OCI-LY3 (cell line): ENCODE measurements around the gene SLX9.

Source experiments
- H2AFZ ChIP-seq: fragments of 200-600, 300-600 bp; shearing (Covaris generic); 2 replicates; pipeline ENCODE4 v1.6.0; 2014; ENCODE audit warnings: antibody characterized with exemption, low read depth, low read length
- H3K27ac ChIP-seq: fragments of 200-600, 300-600 bp; sonication (generic); 2 replicates; pipeline ENCODE4 v1.5.1; 2014; ENCODE audit warnings: mild to moderate bottlenecking, low read length, moderate library complexity, mixed read lengths
- H3K27me3 ChIP-seq: fragments of 200-600, 300-600 bp; sonication (generic); 2 replicates; pipeline ENCODE4 v1.6.1; 2014; ENCODE audit warnings: low read depth, low read length, mixed read lengths
- H3K36me3 ChIP-seq: fragments of 200-600, 300-600 bp; sonication (generic); replicated peaks from 2 replicates; pipeline ENCODE3; 2014; ENCODE audit warnings: low read depth, low read length, mixed read lengths
- H3K4me1 ChIP-seq: fragments of 300-600, 200-600 bp; sonication (generic); 2 replicates; pipeline ENCODE4 v1.6.1; 2014; ENCODE audit warnings: low read length, mixed read lengths
- H3K4me2 ChIP-seq: fragments of 200-600, 300-600 bp; sonication (generic); 2 replicates; pipeline ENCODE4 v1.6.1; 2014; ENCODE audit warnings: low read length, mixed read lengths
- H3K4me3 ChIP-seq: fragments of 300-600, 200-600 bp; sonication (generic); 2 replicates; pipeline ENCODE4 v1.5.1; 2014; ENCODE audit warnings: antibody characterized with exemption, mild to moderate bottlenecking, low read length, moderate library complexity
- H3K79me2 ChIP-seq: fragments of 300-600, 200-600 bp; shearing (Covaris generic); 2 replicates; pipeline ENCODE4 v1.6.1; 2014; ENCODE audit warnings: mild to moderate bottlenecking, low read length, mixed read lengths
- H3K9ac ChIP-seq: fragments of 300-600, 200-600 bp; shearing (Covaris generic); 2 replicates; pipeline ENCODE4 v1.6.0; 2014; ENCODE audit warnings: mild to moderate bottlenecking, low read length, moderate library complexity
- H3K9me3 ChIP-seq: fragments of 200-600, 300-600 bp; shearing (Covaris generic); 2 replicates; pipeline ENCODE4 v1.6.1; 2014; ENCODE audit warnings: low read length, mixed read lengths; ENCODE audit not compliant: insufficient read depth
- H4K20me1 ChIP-seq: fragments of 200-600, 300-600 bp; sonication (generic); 2 replicates; pipeline ENCODE4 v1.6.1; 2016; ENCODE audit warnings: low read length, mixed read lengths; ENCODE audit not compliant: insufficient read depth
- CTCF ChIP-seq: fragments of 200-600, 300-600 bp; sonication (generic); IDR thresholded peaks from 2 replicates; pipeline ENCODE4 v1.5.1; 2014; ENCODE audit warnings: antibody characterized with exemption, low read length, low read depth
- EZH2phosphoT487 ChIP-seq: fragments of 200-600 bp; shearing (Covaris generic); IDR thresholded peaks from 2 replicates; pipeline ENCODE4 v1.6.1; 2018; ENCODE audit warnings: antibody characterized with exemption, mixed run types, low read depth

The SLX9 gene

GRCh38 chr21:44993321-44994046 is 53.7 kb downstream of the SLX9 start:
- Histone ChIP-seq H3K4me3 (no peak overlapping the region), H3K9me3 (no peaks in the 10 kb centered on the region), H3K27ac (no peak overlapping the region), H3K36me3 (no peaks in the 10 kb centered on the region), H3K9ac (no peak overlapping the region), H3K27me3 (no peaks in the 10 kb centered on the region), H3K4me2 (no peak overlapping the region), H3K79me2 (no peaks in the 10 kb centered on the region), H3K4me1 (no peaks in the 10 kb centered on the region), H4K20me1 (no peaks in the 10 kb centered on the region), H2AFZ (no peak overlapping the region)
- no peak for TF ChIP-seq EZH2phosphoT487
- TF ChIP-seq CTCF, result no peak

- Histone ChIP-seq H3K4me2 (no peak overlapping the region), H3K9me3 (no peaks in the 10 kb centered on the region), H3K4me1 (no peaks in the 10 kb centered on the region), H4K20me1 (no peaks in the 10 kb centered on the region), H3K27ac (no peak overlapping the region), H2AFZ (no peak overlapping the region), H3K4me3 (no peak overlapping the region), H3K36me3 (no peaks in the 10 kb centered on the region), H3K9ac (no peak overlapping the region), H3K27me3 (no peaks in the 10 kb centered on the region), H3K79me2 (no peaks in the 10 kb centered on the region)
- no peak for TF ChIP-seq EZH2phosphoT487
- no peak for TF ChIP-seq CTCF
Observed at GRCh38 chr21:44994047-44994694, 54.3 kb downstream of the SLX9 start.

- H3K27me3 ChIP-seq, result no peaks in the 10 kb centered on the region
- H3K9me3 ChIP-seq, result no peaks in the 10 kb centered on the region
- no peaks in the 10 kb centered on the region for H3K36me3 ChIP-seq
- no peaks in the 10 kb centered on the region for H4K20me1 ChIP-seq
- H3K4me3 ChIP-seq, result no peak overlapping the region
- no peaks in the 10 kb centered on the region for H3K4me1 ChIP-seq
- H3K9ac ChIP-seq, result no peak overlapping the region
- H2AFZ ChIP-seq, result no peak overlapping the region
- no peak overlapping the region for H3K27ac ChIP-seq
- TF ChIP-seq EZH2phosphoT487 (no peak), CTCF (no peak)
- H3K4me2 ChIP-seq, result no peak overlapping the region
- no peaks in the 10 kb centered on the region for H3K79me2 ChIP-seq
Observed at GRCh38 chr21:44994695-44995342, 55.0 kb downstream of the SLX9 start.

GRCh38 chr21:44995343-44995941 is 55.6 kb downstream of the SLX9 start:
- Histone ChIP-seq H2AFZ (no peak overlapping the region), H3K36me3 (no peaks in the 10 kb centered on the region), H3K4me1 (no peaks in the 10 kb centered on the region), H3K9ac (no peak overlapping the region), H3K27ac (no peak overlapping the region), H3K27me3 (no peaks in the 10 kb centered on the region), H3K9me3 (no peaks in the 10 kb centered on the region), H3K4me2 (no peak overlapping the region), H3K79me2 (no peaks in the 10 kb centered on the region), H4K20me1 (no peaks in the 10 kb centered on the region), H3K4me3 (no peak overlapping the region)
- no peak for TF ChIP-seq EZH2phosphoT487
- no peak for TF ChIP-seq CTCF
